Measurements from ENCODE around the gene PRCC.
"Not testable (repeated sequence)": the region's sequence is repeated elsewhere in the genome, so short reads cannot be mapped to it uniquely, and the experiment has no call there.

Gene PRCC

DNA sequence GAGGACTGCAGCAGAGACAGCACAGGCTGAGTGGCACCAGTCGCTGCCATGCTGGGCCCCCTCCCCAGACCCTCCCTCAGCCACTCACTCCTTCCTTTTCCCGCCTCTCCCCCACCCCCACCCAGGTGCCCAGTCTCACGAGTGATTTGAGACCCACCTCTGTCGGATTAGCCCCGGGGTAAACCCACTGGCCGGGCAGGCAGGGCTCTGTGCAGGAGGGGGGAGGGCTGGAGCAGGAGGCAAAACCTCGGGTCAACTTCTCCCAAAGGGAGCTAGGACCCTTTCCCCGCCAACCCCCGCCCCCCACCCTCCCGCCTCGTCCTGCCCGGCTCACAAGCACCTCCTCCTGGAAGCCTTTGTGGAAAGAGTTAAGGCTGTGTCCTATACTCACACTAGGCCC lies 23.0 kb upstream of the PRCC start:
- DNase-seq (ENCODE audit: low read depth), result no peak

DNA sequence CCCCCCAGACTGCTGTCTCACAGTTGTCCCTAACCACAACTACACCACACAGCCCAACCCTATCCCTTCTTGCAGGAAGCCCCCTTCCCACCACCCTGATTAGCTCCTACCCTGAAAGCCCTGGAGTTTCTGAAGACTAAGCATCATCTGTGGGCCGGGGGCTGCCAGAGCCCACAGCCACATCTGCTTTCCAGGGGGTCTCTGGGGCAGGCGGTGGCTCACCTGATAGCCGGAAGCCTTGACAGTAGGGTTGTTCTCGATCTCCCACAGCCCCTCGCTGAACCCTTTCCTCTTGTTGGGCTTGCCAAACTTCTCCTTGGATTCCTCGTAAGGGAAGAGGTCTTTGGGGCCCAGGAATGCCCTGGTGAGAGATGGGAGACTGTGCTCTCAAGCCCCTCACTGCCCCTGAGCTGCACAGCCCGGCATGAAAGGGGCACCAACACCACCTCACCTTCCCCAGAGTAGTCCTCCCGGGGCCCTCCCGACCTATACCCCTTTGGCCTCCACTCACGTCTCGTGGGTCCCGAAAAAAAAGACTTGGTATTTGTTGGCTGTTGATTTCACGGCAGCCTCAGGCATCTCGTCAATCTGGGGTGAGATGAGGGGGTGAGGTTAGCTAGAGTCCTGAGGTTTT lies 22.4 kb upstream of the PRCC start:
- no peak for DNase-seq (ENCODE audit: low read depth)

DNA sequence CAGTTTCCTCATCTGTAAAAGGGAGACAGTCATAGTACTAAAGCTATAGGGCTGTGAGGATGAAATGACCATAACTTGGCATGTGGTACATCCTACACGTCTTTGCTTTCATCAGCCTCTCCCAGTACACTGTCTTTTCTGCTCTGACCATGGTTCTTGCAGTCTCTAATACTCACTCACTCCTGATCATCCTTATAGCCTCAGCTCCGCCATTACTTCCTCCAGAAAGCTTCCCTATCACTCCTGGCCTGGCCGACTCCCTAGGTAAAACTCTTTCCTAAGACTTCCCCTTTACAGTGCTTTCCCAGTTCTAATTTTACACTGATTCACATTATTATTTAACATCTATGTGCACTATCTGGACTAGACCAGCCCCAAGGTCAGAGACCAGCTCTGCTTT lies 21.5 kb upstream of the PRCC start:
- DNase-seq (ENCODE audit: low read depth), result no peak

DNA sequence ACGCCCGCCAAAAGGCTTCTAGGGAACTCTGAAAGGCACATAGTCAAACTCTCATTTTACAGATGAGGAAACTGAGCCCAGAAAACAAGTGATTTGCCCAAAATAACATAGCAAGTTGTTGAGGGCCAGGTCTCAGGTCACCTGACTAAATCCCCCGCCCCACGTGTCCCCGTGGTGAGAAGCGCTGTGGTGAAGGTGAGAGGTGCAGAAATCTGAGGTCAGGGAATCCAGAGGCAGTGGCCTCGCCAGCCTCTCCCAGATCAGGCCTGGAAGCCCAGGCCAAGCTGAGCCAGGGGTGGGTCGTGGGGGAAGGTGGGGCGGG lies 21.0 kb upstream of the PRCC start:
- no peak for DNase-seq (ENCODE audit: low read depth)

DNA sequence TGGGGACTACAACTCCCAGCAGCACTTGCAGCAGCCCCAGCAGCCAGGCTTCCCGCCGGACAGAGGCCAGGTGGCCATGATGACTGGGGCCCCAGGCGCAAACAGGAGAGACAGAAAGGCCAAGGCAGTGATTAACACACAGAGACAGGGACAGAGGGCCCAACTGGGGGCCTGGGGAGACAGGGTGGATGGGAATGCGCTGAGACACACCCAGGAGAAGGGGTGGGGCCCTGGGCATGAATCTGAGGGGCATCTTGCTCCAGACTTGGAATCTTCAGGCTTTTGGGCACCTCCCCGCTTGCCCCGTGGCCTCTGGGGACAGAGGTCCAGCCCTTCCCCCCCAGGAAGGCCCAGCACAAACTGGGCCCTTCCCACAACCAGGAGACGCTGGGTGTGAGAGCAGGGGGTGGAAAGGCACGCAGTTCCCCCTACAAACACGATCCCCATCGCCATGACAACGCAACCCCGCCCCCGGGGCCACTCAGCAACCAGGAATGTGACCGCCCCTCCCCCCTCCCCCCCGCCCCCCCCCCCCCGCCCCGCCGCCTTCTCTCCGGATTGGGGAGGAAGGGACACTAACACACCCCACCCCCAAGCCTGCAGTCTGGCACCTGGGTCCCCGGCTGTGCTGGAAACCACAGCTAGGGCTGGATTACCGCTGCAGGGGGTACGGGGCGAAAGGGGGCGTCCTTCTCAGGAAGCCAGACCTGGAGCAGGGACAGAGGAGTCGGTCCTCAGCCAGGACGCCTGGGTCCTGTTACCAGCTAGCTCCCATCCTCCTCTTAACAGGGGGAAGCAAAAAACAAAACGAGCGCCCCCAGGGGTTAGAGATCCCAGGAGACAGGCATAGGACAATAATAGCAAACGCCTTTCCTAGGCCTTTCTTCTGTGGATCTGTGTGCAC lies 20.4 kb upstream of the PRCC start:
- no peak for DNase-seq (ENCODE audit: low read depth)

DNA sequence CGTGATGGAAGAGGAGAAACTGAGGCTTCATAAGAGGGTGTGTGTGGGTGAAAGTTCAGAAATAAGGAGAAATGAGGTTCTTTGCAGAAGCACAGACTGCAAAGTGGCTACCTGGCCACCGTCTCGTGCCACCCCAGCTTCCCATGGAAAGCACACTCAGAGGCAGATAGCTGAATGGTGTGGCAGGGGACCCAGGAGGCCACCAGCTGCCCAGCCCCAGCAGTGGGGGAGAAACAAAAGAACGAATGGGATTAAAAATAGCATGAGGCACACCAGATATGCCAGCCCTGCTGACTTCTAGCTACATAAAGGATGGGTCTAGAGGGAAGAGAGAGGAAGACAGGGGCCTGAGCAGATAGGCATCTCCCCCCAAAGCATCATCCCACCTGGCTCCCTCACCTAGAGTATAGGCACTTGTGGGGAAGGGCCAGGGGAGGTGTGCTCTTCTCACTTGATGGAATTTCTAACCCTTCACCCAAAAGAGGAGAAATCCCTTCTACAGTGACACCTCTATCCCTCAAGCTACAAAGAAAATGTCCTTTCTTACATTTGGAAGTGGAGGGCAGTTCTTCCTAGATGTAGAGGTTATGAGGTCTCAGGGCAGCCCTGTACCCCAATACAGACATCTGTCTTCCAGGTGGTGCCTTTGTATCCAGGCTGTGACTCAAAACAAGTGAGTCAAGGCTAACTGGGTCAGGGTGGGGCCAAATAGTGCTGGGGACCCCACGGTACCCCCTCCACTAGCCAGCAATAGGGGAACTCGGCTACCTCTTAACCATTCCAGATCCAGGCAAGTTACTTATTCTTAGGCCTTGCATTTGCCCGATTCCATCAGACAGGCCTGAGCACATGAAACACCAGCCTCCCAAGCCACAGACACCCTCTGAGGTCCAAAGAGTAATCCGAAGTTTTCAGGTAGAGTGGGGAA lies 19.3 kb upstream of the PRCC start:
- DNase-seq (ENCODE audit: low read depth), result no peak

DNA sequence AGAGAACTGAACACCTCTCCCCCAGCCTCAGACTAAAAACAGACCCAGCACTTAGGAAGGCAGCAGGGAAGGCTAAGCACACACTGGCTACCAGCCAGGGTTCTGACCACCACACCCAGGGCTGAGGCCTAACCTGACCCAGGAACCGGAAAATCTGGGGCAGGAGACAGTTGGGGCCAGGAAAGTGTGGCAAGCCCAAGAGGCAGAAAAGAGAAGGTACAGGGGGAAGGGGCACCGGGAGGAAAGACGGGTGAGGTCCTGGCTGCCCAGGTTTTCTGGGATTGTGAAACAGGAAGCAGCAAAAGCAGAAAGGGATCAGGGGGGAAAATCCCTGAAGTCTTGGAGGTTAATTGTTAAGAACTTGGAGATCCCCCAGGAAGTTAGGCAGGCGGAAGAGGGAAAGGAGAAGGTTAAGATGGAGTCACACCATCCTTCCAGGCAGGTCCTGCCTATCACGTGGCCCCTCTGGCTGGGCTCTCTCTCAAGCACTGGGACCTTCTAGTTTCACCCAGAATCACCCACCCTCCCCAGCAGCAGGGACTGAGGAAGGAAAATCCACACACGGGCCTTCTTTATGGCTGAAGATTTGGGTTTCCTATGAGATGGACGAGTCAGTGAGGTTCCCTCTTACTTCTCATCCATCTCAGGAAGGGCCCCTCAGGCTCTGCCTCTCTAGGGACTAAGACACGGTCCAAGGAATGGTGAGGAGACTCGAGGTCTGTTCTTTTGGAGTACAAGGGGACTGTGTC lies 18.5 kb upstream of the PRCC start:
- DNase-seq (ENCODE audit: low read depth), result no peak

DNA sequence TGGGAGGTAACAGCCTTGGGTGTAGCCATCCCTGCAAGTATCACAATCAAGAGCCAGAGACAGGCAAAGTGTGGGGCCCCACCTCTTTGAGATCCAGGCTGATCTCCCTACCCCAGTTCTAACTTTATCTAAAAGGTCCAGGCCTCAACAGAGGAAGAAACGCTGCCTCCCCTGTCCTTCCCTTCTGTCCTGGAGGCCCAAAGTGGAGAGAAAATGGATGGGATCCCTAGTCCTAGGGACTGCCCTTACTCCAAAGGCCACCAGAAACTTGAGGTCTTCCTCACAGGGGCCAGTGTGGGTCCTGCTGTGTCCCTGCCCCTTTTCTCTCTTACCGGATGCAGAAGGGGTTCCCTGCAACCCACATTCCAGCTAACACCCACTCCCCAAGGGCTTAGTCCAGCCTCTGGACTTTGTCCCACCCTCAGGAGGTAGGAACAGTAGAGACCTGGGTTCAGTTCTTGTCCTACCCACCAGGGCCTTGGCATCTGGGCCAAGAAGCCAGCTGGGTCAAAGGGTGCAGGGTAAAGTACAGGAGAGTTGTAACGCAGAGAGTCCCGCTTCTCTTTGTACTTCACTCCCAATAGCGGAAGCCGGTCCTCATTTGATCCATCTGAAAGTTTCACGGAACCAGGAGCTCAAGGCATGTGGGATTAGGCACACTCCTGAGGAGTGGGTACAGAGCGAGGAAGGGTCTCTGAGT lies 17.8 kb upstream of the PRCC start:
- DNase-seq (ENCODE audit: low read depth), result no peak

DNA sequence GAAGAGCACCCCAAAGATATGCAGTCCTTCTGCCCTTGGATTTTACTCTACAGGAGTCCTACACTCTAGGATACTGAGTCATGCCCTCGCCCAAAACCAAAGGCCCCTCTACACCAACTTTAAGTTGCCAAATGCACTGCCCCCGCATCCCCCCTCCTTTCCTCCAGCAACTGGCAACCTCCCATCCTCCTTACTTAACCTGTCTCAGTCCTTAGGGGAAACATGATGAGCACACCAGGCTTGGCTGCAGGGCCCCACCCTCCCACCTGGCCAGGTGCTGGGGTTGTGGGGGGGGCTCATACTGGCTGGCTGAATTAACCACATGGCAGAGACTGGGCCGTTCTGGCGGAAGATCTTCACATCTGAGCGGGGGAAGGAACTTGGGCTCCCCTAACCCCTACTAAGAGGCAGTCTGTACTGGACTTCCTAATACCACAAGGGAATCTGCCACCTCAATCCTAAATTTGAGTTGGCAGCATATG lies 17.1 kb upstream of the PRCC start:
- DNase-seq (ENCODE audit: low read depth), result no peak

DNA sequence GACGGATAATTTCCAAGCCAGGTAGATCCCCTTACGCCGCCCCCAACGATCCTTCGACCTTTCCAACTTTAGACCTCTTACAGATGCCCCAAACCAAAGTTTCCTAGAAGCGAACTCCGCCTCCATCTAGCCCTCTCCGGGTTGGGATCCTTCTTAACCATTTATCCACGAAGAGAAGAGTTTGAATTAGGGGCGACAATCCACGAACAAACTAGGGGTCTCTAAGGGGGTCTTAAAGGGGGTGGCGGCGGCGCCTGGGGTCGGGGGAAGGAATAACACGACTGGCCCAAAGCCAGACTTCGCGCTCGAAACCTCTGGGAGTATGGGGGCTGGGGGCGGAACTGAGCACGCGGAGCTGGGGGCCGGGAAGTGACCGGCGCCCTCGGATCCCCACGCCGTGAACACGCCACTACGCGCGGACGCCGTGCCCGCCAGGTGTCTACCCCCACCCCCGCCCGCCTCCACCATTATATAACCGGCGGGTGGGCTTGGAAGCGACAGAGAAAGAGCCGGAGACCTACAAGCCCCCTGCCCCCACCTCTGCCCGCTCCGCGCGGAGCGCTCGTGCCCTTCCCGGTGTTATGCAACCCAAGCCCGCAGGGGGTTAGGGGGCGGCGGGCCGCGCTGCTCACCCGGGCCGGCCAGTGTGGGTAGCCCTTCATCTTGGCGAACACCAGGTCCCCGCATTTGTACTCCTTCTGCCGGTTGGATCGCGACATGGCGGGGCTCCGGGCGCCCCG lies 16.5 kb upstream of the PRCC start:
- no peak for DNase-seq (ENCODE audit: low read depth)

DNA sequence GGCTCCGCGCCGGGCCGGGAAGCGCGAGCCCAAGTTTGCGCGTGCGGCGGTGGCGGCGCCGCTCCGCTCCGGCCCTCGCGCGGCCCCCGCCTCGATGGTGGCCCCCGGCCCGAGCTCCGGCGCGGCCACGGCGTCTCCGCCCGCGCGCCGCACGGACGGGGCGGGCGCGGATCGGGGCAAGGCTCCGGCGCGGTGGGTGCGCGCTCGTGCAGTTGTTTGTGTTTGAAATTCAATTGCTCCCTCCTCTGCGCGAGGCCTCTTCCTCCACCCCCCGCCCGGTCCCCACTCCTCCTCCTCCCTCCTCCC lies 15.9 kb upstream of the PRCC start, which contains the start of gene HDGF:
TSS of gene HDGF (minus strand) at position 225 of the 306 bp plus-strand sequence. CDS start 246 bp downstream, outside the sequence.
- no peak for DNase-seq (ENCODE audit: low read depth)

DNA sequence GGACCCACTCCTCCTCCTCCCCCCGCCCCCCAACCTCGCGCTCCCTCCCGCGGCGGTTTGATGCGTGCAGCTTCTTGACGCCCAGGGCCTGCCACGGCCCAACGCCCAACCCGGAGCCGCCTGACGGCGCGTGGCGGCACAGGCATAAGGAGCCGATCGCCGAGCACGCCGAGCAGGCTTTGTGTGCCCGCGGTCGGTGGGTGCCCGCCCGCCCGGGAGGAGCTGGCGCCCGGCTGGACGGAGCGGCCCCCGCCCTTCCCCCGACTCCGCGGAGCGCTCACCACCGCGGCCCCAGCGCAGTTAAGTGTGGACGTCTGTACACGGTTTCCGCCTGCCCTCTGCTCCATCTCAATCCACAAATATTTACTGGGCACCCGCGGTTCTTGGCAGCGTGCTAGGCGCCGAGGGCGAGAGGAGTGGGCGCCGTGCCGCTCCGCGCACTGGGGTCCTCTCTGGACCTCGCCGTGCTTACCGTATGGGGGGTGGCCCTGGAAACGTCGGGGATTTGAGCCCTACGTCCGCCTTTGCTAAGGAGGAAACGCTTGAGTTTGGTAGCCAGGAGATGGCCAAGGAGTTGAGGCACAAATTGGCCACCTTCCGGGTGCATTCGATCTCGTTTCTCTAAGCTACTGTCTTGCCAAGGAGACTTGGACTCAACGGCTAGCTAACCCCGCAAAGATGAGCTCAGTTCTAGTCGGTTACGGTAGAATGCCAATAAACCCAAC lies 15.4 kb upstream of the PRCC start:
- DNase-seq (ENCODE audit: low read depth), result peak; percentile 96

DNA sequence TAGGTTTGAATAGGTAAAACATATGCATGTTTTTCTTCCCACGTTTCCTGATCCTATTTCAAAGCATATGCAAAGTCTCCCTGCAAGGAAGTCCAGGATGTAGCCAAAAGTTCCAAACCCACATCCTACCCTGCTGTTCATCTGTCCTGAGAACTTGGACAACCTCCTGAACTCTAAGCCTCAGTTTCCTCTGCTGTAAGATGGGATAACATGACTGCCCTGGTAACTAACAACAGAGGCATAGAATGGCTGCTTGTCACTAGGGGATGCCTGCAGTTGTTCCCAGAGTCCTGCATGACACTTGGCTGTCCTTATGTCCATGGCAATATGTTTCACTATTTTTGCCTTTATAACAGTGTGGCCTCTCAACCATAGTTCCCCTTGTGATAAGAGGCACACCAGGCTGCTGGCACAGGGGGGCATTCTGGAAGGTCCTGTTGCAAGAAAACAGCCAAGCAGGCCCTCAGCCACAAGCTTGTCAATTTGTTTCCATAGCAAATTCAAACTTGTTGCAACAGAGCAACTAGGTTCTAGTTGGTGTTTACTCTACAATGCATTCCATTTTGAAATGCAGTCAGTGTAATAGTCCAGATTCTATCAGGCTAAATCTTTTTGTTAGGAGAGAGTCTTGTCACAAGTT lies 14.4 kb upstream of the PRCC start:
- no peak for DNase-seq (ENCODE audit: low read depth)

DNA sequence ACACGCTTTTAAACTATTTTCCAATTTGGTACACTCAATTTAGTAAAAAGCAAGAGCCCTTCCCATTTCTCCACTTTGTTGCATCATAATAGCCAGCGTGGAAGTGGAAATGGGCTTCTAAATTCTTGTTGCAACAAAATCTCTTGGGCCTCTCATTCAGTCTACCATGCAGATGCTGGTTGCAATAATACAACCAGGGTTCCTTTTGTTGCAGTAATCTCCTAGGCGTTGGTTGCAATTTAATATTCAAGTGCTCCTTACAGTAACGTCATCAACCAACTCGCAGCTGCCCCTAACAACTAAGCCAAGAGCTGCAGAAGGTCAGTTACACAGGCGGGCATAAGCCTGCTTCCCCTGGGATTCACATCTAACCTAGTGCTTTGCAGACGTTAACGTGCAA lies 13.1 kb upstream of the PRCC start:
- DNase-seq (ENCODE audit: low read depth), result no peak

DNA sequence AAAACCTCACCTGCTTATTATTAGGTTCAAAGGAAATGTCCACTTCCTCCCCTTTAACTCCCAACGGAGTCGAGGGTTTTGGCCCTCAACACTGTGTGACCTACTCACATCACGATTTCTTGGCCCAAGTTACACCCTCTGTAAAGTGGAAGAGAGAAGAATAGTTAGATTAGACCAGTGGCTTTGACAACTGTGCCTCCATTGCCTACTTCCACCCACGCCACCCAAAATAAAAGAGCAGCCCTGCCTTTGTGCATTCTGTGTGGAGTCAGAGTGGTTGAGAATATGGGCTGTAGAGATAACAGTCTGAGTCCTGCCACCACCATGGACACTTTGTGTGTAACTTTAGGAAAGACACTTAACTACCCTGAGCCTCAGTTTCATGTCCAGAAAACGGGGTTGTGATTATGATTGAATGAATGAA lies 11.8 kb upstream of the PRCC start:
- no peak for DNase-seq (ENCODE audit: low read depth)

DNA sequence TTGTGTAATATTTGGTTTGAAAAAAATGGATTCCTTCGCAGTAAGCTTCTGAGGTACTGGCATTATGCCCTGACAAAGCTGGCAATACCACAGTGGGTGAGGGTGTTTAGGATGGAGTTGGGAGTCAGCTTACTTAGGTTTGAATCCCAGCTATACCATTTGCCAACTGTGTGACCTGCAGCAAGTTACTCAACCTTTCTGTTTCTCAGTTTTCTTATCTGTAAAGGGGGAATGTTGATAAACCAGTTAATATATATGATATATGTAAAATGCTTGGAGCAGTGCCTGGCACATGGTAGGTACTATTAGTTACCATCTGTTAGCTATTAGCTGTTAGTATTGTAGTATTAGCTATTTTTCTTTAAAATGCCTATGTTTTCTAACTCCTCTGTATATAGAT lies 11.0 kb upstream of the PRCC start:
- DNase-seq (ENCODE audit: low read depth), result no peak

DNA sequence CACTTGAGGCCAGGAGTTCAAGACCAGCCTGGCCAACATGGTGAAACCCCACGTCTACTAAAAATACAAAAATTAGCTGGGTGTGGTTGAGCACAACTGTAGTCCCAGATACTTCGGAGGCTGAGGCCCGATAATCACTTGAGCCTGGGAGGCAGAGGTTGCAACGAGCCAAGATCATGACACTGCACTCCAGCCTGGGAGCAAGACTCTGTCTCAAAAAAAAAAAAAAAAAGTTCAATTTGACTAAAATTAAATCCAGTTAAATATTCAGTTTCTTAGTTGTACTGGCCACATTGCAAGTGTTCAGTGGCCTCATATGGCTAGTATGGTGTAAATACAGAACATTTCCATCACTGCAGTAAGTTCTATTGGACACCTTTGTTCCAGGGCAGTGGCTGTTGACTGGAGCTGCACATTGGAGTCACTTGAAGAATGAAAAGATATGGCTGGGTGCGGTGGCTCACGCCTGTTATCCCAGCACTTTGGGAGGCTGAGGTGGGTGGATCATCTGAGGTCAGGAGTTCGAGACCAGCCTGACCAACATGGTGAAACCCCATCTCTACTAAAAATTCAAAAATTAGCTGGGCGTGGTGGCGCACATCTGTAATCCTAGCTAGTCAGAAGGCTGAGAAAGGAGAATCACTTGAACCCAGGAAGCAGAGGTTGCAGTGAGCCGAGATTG lies 9.6 kb upstream of the PRCC start:
- DNase-seq (ENCODE audit: low read depth), result not testable (repeated sequence)

DNA sequence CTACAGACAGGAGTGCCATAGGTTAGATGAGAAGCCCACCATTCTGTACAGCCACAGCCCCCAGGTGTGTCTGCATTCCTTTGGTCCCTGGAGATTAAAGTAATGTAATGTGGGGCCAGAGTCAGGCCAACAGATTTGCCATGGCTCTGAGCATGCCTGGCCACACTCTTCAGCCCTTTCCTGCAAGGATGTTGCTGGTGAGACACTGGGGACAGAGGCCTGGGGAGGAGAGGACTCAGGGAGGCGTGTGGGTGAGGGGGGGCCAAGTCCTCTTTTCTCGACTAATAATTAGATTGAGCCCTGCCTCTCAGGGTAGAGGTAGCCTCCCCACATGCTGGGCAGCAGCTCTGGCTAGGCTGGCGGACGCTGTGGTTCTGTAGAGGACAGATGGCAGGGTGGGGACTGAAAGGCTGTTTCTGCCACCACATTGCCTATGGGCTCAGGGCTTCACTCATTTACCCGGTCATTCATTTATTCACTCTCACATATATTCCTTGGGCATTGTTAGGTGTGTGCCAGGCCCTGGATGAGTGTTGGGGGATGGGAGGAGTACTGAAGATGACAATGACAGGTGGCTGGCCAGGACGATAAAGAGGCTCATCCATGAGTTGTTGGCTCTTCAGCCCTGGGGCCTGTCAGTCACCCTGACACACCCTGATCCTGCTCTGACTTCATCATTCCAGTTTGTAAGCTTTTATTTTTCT lies 7.1 kb upstream of the PRCC start:
- DNase-seq (ENCODE audit: low read depth), result no peak

All from activated T-helper 1 cell treated with Interleukin-2 at 50 U/mL for 16 hours (primary cell).